ENCODE measurements around the gene RING1.

DNA sequence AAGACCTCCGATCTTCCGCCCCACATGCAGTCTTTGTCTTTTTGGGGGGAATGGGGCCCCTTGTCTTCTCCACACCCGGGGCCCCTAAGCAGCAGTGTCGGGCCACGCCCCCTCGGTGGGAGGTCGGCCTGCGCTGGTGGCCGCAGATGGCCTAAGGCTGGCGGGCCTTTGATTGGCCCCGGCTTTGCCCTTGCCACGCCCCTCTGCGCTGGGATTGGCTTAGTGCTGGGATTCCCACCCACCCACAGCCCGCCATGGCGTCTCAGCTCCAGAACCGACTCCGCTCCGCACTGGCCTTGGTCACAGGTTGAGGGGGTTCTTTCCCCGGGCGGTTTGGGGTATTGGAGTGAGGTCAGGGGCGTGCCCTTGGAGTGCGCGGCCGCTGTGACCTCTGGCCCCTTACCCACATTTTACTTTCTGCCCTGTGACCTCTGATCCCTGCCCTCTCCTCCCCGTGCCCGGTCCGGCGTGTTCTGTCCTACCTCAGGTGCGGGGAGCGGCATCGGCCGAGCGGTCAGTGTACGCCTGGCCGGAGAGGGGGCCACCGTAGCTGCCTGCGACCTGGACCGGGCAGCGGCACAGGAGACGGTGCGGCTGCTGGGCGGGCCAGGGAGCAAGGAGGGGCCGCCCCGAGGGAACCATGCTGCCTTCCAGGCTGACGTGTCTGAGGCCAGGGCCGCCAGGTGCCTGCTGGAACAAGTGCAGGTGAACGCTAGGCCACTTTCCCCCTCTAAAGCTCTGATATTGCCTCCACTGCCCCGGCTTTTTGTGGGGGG, 3.7 kb upstream of the RING1 start, which contains the start of gene HSD17B8:
- no peak for TF ChIP-seq CTCF (IDR thresholded peaks at IDR 0.05 in 2 of 3, conservative IDR thresholded peaks at IDR 0.05 in 1 of 3; ENCODE audit: borderline replicate concordance in 1 of 3, insufficient read depth in 1 of 3, low read depth in 2 of 3, low read length in 2 of 3)
- TF ChIP-seq RAD21 (IDR thresholded peaks at IDR 0.05; ENCODE audit: low read depth): no peak
- peak; percentile 58 for TF ChIP-seq POLR2A (IDR thresholded peaks at IDR 0.05; ENCODE audit: borderline replicate concordance, extremely low read depth, insufficient read depth, insufficient read length)
- no peak for TF ChIP-seq JUND (IDR thresholded peaks at IDR 0.05)
- TF ChIP-seq SRF (IDR thresholded peaks at IDR 0.05; ENCODE audit: low read depth): no peak
- TF ChIP-seq ZNF274 (IDR thresholded peaks at IDR 0.05; ENCODE audit: low read depth, low read length): no peak
- no peak for TF ChIP-seq SIN3A (IDR thresholded peaks at IDR 0.05; ENCODE audit: low read depth)
- no peak for TF ChIP-seq FOSL1 (IDR thresholded peaks at IDR 0.05; ENCODE audit: low read depth)
- no peak for TF ChIP-seq EZH2phosphoT487 (IDR thresholded peaks at IDR 0.05; ENCODE audit: borderline replicate concordance)
- no peak for TF ChIP-seq CEBPB (IDR thresholded peaks at IDR 0.05; ENCODE audit: low read depth)
- no peak for TF ChIP-seq ELF1 (IDR thresholded peaks at IDR 0.05; ENCODE audit: borderline replicate concordance, low read depth)

All from HCT116 (cell line).